ENCODE results near the gene TARBP2.
"Not testable (repeated sequence)": the region's sequence is repeated elsewhere in the genome, so short reads cannot be mapped to it uniquely, and the experiment has no call there.

The TARBP2 gene

DNA sequence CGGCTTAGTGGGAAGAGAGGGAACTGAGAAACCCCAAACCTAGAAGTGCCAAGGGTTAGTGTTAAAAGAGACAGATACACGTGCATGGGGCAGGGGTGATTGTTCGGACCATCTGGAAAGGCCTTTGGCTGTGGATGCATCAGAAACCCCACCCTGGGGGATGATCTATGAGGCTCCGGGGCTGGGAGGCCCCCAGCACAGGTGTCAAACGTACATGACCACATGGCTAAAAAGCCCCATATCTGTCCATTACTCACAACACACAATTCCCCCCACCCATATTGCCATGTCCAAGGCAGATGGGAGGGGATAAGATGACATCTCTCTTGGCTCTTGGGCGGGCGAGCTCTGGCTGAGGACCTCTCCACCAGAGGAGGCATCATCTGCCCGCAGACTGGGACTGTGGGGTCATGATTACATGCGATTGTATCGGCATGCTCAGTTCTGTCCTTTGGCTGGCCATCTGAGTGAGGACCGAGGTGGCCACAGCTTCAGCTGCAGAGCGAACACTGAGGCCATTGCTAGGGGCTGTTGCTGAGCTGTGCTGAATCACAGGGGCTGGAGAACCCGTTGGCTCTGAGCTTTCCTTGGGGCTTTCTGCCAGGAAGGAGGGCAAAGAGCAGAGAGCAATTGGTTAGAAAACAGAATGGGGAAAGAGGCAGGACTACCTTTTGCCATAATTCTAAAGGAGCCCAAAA, 15.8 kb downstream of the TARBP2 start:
- no peak for DNase-seq

DNA sequence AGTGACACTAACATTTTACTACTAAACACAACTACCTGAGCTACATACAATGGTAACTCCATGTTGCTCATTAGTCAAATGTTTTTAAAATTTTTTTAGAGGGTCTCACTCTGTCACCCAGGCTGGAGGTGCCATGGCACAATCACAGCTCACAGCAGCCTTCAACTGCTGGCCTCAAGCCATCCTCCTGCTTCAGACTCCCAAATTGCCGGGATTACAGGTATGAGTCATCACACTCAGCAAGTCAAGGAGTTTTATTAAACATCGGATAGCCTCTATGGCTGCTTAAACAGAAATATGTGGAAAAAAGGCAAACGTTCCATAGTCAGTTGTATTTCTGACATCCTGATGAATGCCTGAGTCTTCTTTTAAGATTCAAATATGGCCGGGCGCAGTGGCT, 17.3 kb downstream of the TARBP2 start:
- DNase-seq = no peak

DNA sequence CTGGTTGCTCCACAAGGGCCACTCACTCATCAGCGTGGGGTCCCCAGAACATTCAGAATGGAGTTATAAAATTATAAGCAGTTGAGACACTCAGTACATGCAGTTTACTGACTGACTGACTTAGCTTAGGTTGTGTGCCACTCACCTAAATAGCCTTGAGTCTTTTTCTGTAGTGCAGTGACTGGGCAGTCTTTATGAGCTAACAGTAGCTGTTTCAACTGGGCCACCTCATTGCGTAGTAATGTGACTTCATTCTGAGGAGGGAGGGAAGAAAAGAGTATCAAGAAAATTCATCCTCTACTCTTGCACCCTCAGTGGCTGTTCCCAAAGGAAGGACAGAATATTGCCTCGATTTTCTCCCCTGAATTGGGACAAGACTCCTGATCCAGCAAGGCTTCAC, 22.0 kb downstream of the TARBP2 start:
- no peak for DNase-seq

DNA sequence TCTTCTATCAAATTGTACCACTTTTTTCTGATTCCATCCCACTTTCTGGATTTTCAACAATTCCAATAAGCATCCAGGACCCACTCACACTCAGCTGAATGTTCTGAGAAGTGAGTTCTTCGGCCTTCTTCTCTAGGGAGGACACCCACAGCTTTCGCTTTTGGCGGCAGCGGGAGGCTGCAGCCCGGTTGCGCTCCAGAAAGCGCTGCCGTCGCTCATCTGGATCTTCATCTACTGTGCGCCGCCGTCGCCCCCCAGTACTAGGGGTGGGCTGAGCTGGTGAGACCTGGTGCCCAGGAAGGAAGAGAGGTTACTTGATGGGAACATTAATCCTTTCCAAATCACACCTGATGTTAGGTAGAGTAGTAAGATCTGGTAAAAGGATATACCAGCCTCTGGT, 23.4 kb downstream of the TARBP2 start:
- no peak for DNase-seq

DNA sequence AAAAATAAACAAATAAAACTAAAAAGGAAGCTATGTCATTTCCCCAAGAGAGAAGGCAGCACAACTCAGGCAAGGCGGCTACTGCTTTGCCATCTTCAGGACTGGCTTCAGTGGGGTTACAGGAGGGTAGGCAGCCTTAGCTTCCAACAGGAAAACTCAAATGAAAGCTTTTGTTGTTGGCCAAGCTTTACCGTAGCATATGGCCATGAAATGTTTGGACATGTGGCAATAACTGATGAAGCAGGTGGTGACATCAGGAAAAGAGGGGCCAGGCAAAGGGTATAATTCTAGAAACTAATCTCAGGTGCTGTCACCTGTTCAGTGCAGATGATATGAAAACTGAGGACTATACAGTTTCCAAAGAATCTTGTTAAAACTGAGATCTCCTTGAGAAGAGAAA, 29.0 kb downstream of the TARBP2 start:
- no peak for DNase-seq

DNA sequence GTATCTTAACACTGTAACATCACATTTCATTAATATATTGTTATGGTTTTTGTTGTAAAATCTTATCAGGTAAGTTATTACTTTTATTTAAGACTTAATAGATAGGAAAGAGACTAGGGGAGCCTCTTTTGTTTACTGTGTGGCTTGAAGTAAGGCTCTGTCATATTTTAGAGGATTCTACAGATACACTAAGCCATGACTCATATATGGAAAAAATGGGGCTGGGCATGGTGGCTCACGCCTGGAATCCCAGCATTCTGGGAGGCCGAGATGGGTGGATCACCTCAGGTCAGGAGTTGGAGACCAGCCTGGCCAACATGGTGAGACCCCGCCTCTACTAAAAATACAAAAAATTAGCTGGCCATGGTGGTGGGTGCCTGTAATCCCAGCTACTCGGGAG, 29.8 kb downstream of the TARBP2 start:
- no peak for DNase-seq

DNA sequence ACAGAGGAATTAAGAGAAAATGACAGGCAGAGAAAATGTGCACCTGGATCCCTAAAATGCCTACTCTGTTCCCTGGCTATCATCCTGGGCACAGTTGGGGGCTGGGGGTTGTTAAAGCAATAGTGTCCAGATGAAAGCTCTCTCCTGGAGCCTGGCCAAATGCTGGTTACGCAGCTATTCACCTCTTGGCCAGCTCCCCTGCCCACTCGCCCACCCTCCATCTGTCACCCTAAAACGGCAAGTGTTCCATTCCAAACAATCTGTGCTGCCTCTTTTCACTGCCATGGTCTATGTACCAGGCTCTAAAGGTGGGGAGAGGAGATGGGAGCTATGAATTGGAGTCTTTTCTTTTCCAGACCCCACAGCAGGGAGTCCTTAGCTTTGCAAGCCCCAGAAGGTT, 30.9 kb downstream of the TARBP2 start:
- DNase-seq = no peak

DNA sequence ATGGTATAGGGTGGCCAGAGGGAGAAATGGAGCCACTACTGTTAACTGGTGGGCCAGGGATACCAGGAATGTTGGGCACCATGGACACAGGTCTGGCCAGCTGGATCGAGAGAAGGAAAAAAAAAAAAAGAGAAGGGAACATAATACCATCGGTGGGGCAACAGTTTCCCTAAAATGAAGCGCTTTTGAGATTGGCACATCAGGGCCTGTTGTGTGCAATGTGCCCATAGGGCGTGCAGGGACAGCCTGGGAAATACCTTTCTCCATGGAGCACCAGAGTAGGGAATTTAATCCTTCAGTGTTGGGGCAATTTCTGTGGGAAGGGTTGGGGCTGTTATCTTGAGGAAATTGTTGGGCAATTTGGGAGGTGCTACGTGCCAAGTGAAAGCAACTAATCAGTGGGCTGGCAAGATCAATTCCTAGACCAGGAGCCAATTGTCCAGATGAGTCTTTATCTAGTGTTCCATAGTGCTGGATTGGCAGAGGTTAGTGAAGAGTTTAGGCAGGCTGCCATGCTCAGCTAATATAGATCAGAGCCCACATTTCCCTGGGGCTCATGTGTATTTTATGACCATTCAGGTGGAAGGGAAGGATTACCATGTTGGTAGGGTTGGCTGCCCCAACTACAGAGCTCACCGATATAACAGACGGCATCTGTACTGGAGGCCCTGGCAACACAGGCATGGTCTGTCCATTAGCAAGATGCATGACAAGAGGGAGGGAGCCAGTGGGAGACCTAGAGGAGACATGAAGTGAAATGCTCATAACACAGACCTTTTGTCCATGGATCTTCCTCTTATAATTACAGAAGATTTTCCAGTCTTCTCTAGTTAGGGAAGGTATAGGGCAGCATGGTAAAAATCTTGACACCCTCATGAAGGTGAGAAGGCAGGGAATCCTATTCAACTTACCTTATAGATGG, 31.7 kb downstream of the TARBP2 start:
- DNase-seq = no peak

DNA sequence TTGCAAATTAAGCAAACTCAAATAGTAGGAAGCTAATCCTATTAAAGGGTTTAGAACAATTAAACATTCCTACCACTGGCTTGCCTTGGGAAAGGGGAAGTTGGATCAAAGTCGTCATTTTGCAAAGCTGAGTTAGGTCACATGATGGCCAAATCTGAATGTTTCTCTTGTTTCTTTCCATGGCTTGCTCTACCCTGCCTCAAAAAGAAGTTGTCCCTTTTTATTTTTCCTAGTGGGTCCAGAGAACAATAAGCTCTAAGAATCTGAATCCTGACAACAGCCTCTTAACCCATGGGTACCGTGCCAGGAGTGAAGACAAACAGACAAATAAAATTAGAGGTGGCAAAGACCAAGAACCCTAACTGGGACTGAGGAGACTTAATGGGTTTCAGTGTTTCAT, 32.4 kb downstream of the TARBP2 start:
- DNase-seq = no peak

DNA sequence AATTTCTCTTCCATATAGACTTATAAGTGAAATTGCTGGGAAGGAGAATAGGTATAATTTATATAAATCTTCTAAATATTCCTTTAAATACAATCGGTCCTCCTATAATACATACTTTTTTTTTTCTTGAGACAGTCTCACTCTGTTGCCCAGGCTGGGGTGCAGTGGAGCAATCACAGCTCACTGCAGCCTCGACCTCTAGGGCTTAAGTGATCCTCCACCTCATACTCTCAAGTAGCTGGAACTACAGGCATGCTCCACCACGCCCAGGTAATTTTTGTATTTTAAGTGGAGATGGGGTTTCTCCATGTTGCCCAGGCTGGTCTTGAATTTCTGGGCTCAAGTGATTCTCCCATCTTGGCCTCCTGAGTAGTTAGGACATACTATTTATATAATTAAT, 35.9 kb downstream of the TARBP2 start:
- no peak for DNase-seq

DNA sequence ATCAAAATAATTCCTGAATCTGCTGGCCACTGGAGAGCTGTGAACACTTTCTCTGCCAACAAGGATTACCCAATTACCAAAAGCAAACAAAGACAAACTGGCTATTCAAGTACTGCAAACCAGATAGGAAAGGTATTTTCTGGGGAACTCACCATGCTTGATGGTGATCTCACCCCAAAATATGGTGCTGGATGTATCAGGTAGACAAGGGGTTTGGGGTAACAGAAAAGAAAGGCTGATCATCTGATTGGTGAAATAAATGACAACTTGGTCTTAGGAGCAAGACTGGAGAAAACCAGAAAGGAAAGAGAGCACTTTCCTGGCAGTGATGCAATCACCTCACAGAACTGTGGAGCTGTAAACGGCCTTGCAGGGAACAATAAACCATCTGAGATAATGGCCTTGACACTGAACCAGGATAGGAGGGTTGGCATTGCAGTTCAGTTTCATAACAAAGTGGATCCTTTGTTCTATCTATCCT, 37.2 kb downstream of the TARBP2 start:
- no peak for DNase-seq

DNA sequence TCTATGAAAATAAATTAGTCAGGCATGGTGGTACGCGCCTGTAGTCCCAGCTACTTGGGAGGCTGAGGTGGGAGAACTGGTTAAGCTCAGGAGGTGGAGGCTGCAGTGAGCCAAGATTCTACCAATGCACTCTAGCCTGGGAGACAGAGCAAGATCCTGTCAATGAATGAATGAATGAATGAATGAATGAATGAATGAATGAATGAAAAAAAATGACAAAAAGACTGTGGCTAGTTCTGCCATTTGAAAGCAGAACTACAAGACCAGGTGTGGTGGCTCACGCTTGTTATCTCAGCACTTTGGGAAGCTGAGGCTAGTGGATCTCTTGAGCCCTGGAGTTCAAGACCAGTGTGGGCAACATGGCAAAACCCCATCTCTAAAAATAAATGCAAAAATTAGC, 38.4 kb downstream of the TARBP2 start:
- DNase-seq = no peak

DNA sequence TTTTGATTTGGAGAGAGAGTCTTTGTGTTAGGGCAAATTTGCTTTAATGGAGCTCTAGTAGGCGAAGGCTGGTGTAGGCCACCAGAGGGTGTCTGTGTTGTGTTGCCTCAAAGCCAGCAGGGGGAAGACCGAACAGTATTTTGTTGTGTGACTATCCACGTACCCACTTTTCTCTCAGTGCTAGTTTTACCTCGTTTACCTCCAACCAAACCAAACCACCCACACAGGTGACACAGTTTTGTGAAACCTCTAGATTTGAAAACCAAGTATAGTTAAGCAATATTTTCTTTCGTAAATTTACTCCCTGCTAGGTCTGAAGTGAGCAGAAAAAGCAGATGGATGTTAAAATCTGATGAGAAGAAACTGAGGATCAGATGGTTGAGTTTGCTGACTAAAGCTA, 42.5 kb downstream of the TARBP2 start:
- DNase-seq = peak in 1 of 4 experiments; percentile 10

DNA sequence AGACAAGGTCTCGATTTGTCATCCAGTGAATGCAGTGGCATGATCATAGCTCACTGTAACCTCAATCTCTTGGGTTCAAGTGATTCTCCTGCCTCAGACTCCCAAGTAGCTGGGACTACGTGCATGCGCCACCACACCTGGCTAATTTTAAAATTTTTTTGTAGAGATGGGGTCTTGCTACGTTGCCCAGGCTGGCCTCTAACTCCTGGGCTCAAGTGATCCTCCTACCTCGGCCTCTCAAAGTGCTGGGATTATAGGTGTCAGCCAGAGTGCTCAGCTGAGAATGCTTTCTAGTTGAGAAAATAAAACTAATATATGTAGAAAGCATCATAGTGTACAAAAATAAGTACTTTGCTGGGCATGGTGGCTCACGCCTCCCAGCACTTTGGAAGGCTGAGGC, 47.3 kb downstream of the TARBP2 start:
- not testable (repeated sequence) for DNase-seq

DNA sequence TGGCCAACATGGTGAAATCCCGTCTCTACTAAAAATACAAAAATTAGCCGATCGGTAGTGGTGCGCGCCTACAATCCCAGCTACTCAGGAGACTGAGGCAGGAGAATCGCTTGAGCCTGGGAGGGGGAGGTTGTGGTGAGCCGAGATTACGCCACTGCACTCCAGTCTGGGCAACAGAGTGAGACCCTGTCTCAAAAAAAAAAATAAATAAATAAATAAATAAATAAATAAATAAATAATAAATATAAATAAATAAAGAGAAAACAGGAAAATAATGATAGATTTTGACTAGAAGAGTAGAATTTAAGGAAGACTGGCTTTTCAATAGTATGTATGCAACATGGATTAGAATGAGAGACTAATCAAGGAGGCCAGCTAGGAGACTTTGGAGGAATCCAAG, 49.0 kb downstream of the TARBP2 start:
- not testable (repeated sequence) for DNase-seq

DNA sequence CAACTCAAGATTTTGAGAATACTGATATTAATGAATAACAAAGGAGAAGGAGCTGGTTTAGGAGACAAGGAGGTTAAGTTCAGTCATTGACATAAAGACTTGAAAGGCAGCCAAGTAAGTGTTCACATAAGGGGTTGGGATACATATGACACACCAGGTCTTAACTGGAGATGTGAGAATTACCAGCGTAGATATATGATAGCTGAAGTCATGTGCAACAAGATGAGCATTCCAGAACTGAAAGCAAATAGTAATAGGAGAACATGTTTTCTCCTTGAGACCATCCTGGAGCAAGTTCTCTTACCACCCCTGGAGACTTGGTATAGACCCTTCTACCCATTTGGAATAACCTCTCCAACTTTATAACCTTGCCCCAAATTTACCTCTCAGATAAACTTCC, 49.5 kb downstream of the TARBP2 start:
- DNase-seq = no peak

DNA sequence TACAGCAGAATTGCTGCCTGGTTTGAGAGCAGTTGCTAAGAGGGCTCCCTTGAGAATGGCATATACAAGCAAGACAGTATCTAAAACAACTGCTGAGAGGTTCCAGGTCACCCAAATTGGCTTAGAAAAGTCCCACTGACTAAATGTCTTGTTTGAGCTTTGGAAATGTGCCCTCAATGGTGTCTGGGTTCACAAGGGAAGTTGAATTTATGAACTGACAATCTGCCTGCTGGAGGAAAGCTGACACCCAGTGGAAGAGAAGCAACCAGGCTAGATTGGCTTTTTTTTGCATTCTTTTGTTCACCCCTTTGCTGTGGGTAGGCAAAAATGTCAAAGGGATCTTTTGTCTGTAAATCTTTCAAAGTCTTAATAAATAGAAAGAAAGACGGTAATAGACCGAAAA, 50.8 kb downstream of the TARBP2 start:
- no peak for DNase-seq

DNA sequence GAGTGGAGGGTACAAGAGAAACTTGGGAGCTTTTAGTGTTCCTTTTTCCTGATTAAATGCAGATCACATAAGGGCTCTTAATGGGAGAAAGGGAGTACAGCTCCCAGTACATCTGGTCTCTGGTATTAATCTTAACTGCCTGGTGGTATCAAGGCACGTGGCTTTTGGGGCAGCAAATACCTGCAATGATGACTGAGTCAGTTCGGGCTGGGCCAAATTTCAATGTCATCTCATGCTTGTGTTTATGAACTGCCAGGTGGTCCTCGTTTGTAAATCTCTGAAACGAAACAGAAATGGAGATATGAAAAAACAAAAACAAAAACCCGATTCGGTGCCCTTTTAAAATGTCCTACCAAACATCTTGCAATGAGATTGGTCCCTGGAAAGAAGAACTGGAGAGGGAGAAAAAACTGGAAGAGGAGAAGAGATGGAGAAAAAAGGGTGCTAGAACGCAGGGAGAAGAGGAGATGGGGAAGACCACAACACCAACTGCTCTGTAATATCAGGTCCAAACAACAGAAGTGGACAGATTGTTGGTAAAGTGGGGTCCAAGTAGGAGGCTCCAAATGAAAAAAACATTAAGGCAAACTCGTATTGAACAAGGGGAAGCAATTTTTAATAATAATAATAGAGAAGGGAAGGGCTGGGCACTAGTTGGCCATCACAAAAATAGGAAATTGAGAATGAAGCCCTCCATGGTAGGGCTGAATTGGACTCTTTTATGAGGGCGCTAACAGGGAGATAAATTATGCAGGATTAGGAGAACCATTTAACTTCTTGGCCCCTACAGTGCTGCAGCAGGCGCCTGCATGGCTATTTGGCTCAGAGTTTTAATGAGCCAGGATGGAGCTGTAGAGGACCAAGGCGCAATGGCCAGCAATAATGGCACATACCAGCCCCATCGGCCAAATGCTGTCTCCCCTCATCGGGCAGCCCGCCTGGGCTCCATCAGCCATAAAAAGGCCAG, 51.6 kb downstream of the TARBP2 start:
- DNase-seq = no peak

Measured in activated CD4-positive, CD25-positive, alpha-beta regulatory T cell (primary cell).